Mesothelial cell of epicardium (in vitro differentiated cells): Measurements from ENCODE around the gene RBM28. TPM values are rescaled to one million over a fixed set of nuclear protein-coding genes. Genes with fewer than 3 reads are reported as not detected.

ENCODE experiments used
- DNase-seq, 2 experiments: peaks; one replicate each; pipeline ENCODE4 v3.0.0; 2021; ENCODE audit warnings: low spot score in 2 of 2; ENCODE audit not compliant: unreplicated experiment in 2 of 2
- H3K27ac Mint-ChIP-seq: 2 replicates; pipeline ENCODE4 v1.8.0; 2021; ENCODE audit warnings: mixed read lengths
- H3K27me3 Mint-ChIP-seq: 2 replicates; pipeline ENCODE4 v1.8.0; 2021; ENCODE audit warnings: low read depth, mixed read lengths
- H3K36me3 Mint-ChIP-seq: 2 replicates; pipeline ENCODE4 v1.8.0; 2021; ENCODE audit warnings: mixed read lengths
- H3K4me1 Mint-ChIP-seq: 2 replicates; pipeline ENCODE4 v1.8.0; 2021; ENCODE audit warnings: mixed read lengths
- H3K4me3 Mint-ChIP-seq: 2 replicates; pipeline ENCODE4 v1.8.0; 2021; ENCODE audit warnings: mild to moderate bottlenecking, moderate library complexity, mixed read lengths
- H3K9me3 Mint-ChIP-seq: 2 replicates; pipeline ENCODE4 v1.8.0; 2021; ENCODE audit warnings: mixed read lengths
- CTCF ChIP-seq: fragments of 200-600 bp; sonication (generic); IDR thresholded peaks from one replicate; pipeline ENCODE4 v1.5.0; 2021; ENCODE audit warnings: antibody characterized with exemption; ENCODE audit not compliant: unreplicated experiment
- total RNA-seq: library from RNA; stranded (reverse); gene quantifications from 3 replicates; pipeline ENCODE4 v1.2.1, GENCODE V29; 2021

The RBM28 gene
- total RNA-seq, 1 donor from 2014 or later = 78.5 TPM

DNA sequence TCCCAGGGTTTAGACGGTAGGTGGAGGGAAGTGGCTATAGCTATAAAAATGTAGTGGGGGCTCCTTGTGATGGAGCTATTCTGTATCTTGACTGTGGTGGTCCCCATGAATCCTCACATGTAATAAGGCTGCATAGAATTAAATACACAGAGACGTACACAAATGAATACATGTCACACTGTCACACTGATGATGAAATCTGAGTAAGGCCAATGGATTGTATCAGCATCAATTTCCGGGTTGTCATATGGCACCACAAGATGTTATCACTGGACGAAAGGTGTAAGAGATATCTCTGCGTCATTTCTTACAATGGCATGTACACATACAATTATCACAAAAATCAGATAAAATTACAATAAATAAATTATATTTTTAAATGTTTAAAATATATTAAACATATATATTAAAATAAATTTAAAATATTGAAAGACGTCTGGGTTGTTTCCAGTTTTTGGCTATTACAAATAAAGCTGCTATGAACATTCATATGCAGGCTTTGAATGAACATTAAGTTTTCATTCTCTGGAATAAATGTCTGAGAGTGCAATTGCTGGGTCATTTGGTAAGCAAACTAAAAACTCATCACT is 64.5 kb downstream of the RBM28 start:
- no peak for TF ChIP-seq CTCF
- H3K9me3 Mint-ChIP-seq = peaks cover 22% of the 10 kb centered on the region
- H3K4me1 Mint-ChIP-seq = no peaks in the 10 kb centered on the region
- no peak overlapping the region for H3K4me3 Mint-ChIP-seq
- no peaks in the 10 kb centered on the region for H3K27me3 Mint-ChIP-seq
- peaks cover 16% of the 10 kb centered on the region for H3K36me3 Mint-ChIP-seq
- no peak for DNase-seq
- no peak overlapping the region for H3K27ac Mint-ChIP-seq

DNA sequence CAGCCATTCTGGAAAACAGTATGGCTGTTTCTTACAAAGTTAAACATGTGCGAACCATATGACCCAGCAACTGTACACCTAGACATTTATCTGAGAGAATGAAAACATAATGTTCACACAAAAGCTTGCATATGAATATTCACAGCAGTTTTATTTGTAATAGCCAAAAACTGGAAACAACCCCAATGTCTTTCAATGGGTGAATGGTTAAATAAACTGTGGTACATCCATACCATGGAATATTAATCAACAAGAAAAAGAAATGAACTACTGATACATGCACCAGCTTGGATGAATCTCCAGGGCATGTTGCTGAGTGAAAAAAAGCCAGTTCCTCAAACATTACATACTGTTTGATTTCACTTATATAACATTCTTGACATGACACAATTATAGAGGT is 65.3 kb downstream of the RBM28 start:
- TF ChIP-seq CTCF = no peak
- no peak for DNase-seq
- no peaks in the 10 kb centered on the region for H3K4me1 Mint-ChIP-seq
- H3K9me3 Mint-ChIP-seq = peaks cover 22% of the 10 kb centered on the region
- no peak overlapping the region for H3K27ac Mint-ChIP-seq
- H3K27me3 Mint-ChIP-seq = no peaks in the 10 kb centered on the region
- H3K4me3 Mint-ChIP-seq = no peak overlapping the region
- H3K36me3 Mint-ChIP-seq = peaks cover 16% of the 10 kb centered on the region

- DNase-seq = no peak
- TF ChIP-seq CTCF = no peak
- no peak overlapping the region for H3K27ac Mint-ChIP-seq
- H3K27me3 Mint-ChIP-seq = no peaks in the 10 kb centered on the region
- no peak overlapping the region for H3K4me3 Mint-ChIP-seq
- H3K36me3 Mint-ChIP-seq = peaks cover 14% of the 10 kb centered on the region
- H3K4me1 Mint-ChIP-seq = no peaks in the 10 kb centered on the region
- peaks cover 21% of the 10 kb centered on the region for H3K9me3 Mint-ChIP-seq
Observed at GRCh38 chr7:128275681-128276080, 68.0 kb downstream of the RBM28 start.

DNA sequence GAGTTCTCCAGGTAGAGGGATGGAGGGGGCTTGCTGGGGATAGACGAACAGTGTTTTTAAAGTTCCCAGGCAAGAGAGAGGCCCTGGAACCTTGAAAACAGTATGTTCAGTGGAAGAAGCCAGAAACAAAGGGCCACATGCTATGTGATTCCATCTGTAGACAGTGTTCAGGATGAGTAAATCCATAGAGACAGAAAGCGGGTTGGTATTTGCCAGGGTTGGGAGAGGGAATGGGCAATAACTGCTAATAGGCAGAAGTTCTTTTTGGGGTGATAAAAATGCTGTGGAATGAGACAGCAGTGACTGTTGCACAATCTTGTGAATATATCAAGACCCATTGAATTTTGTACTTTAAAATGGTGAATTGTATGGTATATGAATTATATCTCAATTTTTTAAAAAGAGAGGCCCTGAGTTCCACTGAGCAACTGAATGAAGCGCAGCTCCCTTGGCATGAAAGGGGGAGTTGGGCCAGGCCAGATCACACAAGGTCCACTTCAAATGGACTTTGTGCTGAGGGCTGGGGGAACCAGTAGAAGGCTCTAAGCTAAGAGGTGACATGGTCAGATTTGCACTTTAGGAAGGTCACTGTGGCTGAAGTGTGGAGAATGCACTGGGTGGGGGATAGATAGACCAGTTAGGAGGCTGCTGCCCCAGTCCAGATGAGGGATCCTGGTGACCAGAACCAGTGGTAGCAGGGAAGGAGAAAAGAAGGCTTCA is 68.7 kb downstream of the RBM28 start:
- H3K4me3 Mint-ChIP-seq = no peak overlapping the region
- peaks cover 12% of the 10 kb centered on the region for H3K36me3 Mint-ChIP-seq
- no peak overlapping the region for H3K27ac Mint-ChIP-seq
- no peak for TF ChIP-seq CTCF
- no peak for DNase-seq
- H3K9me3 Mint-ChIP-seq = peaks cover 17% of the 10 kb centered on the region
- no peaks in the 10 kb centered on the region for H3K4me1 Mint-ChIP-seq
- H3K27me3 Mint-ChIP-seq = no peaks in the 10 kb centered on the region

DNA sequence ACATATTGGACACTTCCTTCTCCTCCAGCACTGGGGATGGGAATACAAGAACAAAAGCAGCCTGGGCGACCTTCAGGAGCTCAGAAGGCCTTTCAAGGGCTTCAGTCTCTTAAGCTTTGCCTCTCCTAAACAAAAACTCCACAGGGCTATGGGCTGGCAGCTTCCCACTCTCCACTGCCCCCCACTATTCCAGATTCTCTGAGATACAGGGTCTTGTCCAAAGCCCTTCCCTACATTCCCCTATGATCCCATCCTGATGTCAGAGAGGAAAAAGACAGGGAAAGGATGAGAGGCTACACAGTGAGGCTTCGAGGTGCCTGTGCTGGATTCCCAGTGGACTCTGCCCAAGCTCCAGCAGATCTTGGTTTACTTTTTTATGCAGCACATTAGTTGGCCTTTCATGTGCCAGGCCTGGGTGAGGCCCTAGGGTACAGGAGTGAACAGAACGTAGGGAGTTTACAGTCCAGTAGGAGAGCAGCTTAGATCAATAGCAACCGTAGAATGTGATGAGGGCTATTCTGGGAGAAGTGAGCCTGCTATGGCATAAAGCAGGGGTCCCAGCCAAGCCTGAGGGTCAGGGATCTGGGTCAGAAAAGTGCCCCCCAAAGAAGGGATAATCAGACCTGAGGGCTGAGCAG is 69.3 kb downstream of the RBM28 start:
- Mint-ChIP-seq H3K27me3 (no peaks in the 10 kb centered on the region), H3K4me1 (no peaks in the 10 kb centered on the region), H3K36me3 (peaks cover 7% of the 10 kb centered on the region), H3K4me3 (no peak overlapping the region), H3K9me3 (peaks cover 11% of the 10 kb centered on the region), H3K27ac (no peak overlapping the region)
- DNase-seq = no peak
- no peak for TF ChIP-seq CTCF
